GM18505 (cell line): ENCODE data around the gene TMEM191C.
A peak's percentile ranks its signal among the peaks of the same experiment; 100 is the strongest.
"Not testable (repeated sequence)": the region's sequence is repeated elsewhere in the genome, so short reads cannot be mapped to it uniquely, and the experiment has no call there.

ENCODE experiments used
- ATAC-seq: cut with Tn5 transposase; IDR thresholded peaks from one replicate; pipeline ENCODE4 v1.9.1; 2021; ENCODE audit not compliant: unreplicated experiment

The TMEM191C gene

DNA sequence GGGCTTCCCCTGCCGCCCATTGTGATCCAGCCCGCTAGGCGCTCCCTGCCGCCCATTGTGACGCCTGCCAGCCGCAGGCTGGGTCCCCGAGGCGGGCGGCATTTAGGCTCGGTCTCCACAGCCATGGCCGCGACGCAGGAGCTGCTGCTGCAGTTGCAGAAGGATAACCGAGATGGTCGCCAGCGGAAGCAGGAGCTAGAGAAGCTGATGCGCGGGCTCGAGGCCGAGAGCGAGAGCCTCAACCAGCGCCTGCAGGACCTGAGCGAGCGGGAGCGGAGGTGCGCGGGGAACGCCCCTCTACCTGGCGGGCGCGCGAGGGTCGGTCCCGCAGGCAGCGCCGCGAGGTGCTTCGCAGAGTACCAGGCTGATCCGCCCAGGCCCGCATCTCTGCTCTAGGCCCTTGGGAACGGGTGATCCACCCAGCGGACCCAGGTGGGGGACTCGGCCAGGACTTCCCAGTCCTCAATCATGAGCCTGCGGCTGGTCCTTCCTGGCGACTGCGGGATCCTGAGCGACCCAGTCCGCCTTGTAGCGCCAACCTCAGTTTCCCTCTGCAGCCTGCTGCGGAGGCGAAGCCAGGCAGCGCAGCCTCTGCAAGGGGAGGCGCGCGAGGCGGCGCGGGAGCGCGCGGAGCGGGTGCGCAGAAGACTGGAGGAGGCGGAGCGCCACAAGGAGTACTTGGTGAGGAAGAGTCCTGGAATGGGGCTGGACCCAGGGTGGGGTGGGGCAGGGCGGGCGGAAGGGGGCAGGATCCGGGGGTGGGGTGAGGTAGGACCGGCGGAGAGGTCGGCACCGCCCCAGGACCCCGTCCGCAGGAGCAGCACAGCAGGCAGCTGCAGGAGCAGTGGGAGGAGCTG, at the start of gene TMEM191C:
TMEM191C (plus strand) TSS at position 51 of the 857 bp plus-strand sequence; CDS start at position 124, 73 bp downstream.
- ATAC-seq: peak; percentile 5

DNA sequence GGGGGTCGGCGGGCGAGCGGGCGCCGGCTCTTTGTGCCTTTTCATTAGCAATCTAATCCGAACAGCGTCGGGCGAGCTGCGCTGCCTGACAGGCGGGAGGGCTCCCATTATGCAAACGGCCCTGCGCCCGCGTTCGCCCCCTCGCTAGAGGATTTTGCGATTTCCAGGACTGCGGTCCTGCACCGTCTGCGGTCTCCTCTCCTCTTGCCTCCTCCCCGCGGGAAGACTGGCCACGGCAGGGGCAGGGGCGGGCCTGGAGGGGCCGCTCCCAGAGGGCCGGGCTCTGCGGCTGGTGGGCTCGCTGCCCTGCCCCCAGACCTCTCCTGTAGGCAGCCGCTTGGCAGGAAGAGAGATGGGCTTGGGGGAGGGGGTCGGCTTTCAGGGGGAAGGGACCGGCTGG, 49.3 kb upstream of the TMEM191C start:
- ATAC-seq: peak; percentile 24

DNA sequence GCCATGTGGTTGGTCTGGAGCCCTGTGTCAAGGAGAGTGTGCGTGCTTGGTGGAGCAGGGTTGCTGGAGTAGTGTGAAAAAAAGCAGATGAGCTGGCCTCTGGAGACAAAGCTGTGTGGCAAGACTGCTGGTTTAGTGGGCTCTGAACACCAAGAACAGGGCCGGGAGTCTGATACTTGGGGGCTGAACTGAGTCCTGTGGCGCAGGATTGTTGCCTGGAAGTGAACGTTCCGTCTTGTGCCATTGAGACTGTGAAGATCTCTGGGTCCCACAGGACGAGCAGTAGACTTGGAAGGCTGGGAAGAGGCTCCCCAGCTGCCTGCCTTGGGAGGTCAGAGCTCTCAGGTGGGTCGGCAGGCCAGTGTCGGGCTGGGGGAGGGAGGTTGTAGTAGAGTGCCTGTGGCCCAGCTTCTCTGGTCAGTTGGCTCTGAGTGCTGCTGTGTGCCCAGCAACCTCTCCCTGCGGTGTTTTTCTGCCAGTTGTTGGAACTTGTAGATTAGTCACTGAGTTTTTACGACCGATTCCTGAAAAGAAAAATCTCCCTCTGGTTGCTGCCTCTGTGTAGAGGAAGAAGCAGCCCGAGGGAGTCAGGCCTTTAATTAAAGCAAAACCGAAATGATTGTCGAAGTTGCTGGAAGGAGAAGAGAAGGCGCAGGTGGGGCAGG, 48.1 kb upstream of the TMEM191C start:
- not testable (repeated sequence) for ATAC-seq

DNA sequence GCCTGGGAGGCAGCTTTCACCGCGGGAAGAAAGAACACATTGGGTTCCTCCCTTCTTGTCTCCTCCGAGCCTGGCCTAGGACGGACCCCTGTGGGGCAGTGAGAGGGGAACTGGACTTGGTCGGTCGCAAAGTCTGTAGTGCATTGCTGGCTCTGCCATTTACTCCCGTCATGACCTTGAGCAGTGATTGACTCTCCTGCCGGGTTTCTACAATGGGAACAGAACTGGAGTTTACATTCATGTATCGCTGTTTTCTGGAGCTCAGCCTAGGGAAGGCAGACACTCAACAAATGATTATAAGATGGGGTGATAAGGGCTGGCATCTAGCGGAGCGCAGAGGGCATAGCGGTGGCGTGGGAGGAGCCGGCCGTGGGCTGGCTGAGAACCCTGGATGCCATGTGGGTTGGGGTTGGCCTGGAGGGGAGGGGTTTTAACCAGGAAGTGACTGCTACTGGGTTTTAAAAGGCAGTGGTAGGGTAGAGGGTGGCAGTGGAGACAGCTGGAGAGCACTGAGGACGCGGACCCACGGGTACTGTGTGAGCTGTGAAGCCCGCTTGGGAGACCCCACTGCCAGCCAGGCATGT, 46.9 kb upstream of the TMEM191C start:
- ATAC-seq: not testable (repeated sequence)

DNA sequence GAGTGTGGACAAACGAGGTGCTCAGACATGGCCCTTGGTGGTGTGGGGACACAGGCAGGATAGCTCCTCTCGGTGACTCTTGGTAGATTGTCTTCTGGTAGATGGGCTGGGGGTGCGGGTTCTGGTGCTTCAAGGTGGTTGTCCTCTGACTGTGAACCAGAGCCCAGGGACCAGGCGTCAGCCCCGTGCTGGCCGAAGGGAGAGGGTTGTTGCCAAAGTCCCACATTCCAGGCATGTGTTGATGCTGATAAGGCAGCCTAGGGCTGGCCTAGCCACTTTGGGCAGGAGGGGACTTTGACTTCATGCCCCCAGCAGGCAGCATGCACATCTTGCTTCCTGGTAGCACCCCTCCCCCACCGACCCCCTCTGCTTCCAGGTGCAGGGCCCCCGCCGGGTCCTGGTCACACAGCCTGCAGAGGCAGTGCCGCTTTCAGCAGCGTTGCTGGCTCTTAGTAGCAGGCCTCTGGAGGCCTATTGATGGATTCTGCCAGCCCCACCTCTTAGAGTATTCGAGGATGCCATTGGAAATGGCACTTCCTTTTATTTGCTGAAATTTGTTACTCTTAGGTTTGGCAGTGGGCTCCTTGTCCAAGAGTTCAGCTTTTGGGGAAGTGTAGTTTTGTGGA, 43.0 kb upstream of the TMEM191C start:
- ATAC-seq: not testable (repeated sequence)

DNA sequence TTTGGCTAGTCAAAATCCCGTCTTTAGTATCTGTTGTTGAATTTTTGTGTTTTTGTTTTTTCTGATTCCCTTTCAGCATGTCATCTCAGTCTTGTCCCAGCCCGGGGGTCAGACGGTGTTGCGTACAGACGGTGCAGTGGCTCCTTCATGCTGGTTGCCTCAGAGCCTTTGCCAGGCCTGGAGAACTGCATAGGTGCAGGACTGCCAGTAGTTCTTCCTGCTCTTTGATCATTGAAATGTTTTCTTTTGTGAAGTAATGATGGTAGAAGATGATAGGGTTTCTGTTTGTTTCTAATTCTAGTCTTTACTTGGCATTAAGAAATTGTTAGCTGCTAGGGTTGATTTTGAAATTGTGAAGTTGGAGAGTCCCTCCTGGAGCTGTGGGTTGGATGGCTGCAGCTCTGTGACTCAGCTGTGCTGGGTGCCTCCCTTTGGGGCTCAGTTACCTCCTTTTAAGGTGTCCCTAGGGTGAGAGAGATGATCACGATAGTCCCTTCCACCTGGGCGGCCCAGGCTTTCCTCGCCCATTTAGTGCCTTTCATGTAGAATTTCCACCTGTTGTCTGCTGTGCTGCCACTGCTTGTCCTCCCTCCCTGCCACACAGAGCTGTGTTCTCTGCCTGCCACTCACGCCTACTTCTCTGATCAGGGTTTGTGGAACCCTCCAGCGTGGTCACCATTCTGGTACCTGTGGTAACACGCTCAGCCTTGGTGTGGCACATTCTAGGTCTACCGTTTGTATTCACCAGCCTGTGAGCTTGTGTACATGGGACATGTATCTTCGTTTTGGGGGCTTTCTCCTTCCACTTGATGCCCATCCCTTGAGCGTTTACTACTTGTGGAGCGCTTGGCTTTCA, 32.6 kb upstream of the TMEM191C start:
- ATAC-seq: not testable (repeated sequence)

DNA sequence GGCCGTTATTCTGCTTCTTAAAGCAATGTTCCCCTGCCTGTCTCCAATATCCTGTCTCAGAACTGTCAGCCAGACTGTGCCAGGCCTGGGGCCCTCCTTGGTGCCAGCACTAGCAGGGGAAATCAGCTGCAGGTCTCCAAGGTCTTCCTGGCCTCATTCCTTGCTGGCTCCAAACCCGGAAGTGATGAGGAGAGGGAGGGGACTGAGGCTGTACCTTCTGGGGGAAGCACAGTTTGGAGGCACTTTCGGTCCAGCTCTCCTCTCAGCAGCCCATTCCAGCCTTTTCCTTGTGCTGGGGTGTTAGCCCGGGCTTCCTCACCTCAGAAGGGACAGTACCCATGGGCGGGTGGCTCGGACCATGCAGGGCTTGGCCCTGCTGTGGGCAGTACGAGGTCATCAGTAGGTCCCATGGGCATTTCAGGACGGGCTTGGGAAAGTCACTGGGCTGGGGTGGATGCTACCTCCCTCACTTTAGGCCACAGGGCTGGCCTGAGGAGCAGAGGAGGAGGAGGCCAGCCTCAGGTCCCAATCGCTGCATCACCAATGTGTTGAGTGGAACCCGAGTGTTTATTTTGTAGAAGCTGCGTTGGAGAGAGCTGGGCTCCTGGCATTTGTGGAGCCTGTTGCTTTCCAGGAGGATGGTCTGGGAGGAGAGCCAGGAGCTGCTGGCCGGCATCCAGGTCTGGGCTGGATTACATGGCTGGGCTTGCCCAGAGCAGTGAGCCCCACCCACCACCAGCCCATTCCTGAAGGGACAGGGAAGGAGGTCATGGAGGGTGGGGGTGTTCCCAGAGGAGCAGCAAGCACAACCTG, 31.0 kb upstream of the TMEM191C start:
- ATAC-seq: not testable (repeated sequence)

DNA sequence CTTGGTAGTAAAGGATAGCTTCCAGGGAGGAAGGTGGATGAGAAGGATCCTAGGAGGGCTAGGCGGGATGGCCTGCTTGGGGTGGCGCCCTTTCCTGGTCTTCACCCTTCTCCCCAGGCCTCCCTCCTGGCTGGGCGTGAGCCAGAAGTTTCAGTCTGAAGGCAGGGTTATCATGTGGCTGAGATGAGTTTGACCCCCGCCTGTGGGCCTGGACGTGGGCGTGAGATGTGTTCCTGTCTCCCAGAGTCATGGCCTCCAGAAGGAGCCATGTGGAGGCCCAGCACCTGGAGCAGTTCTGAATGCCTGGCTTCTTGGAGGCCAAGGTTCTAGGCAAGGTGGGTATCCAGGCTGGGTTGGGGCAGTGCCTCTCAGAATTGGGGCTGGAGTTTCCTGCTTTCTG, 29.2 kb upstream of the TMEM191C start:
- ATAC-seq: not testable (repeated sequence)

DNA sequence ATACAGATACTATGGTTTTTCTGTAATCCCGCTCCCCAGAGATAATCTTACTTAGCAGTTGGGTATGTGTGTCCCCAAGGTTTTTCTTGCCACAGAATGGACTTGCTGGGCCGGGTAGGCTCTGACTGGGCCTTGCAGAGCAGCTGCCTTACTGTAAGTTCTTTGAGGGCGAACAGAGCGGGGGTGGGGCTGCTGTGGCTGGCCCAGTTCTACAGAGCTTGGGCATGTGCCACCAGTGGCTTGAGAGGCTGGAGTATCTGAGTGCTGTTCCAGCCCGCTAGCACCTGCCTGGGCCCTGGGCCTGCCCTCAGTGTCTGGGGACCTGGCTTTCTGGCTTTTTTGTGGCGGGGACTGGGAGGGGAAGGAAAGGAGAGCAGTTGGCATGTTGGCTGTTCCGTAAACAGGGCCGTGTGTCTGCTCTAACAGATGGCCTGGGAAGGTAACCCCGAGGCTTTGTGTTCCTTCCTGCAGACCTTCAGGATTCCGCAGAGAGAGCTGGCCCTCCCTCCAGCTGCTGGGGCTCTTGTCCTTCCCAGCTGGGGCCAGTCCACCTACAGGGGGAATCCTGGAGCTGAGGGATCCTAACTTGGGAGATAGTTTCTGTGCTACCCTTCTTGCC, 27.1 kb upstream of the TMEM191C start:
- ATAC-seq: not testable (repeated sequence)

DNA sequence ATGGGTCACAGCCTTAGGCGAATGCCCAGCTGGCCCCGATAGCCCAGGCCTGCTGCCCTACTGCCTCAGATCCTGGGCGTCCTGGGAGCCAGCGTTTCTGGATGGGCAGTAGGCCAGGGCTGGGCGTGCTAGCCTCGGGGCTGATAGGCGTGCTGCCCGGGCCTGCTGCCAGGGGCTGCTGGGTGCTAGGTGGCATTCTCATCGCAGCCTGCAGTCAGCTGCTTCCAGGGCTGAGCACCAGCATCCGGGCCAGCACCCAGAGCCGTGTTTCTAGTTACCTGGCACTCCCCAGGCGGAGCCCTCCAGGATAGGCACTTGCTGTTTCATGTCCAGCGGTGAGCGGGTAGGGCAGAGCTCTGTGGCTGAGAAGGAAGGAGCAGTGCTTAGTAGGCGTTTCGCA, 26.5 kb upstream of the TMEM191C start:
- not testable (repeated sequence) for ATAC-seq

DNA sequence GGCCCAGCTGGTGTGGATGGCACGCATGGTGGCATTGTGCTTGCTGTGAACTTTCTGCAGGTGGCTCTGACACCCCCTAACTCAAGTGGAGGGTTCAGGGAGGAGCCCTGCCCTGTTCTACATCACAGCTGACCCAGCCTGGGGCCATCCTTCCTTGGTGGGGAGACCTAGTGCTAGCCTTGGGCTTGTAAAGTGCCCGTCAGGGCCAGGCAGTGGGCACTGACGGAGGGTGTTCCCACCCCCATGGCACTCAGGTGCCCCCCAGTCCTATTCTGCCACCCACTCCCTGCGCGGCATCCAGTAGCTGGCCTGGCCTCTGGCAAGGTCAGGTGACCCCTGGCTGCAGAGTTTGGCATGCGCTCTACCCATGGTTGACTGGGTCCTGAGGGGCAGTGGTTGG, 26.0 kb upstream of the TMEM191C start:
- not testable (repeated sequence) for ATAC-seq

DNA sequence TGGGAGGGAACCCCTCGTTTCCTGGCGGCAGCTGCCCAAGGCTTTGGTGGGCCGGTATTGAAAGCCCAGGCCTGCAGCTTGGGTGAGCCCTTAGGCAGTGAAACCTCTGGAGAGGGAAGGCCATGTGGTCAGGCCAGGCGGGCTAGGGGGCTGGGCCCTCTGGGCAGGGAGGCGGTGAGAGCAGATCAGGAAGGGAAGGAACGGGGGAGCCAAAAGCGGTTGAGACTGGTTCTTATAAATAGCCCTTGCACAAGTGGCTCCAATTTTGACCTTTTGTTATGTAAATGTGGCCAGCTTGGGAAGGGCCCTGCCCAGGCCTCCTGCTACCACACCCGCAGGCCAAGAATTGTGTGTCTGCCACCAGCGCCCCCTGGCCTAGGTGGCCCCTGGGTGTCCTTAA, 25.1 kb upstream of the TMEM191C start:
- ATAC-seq: not testable (repeated sequence)

DNA sequence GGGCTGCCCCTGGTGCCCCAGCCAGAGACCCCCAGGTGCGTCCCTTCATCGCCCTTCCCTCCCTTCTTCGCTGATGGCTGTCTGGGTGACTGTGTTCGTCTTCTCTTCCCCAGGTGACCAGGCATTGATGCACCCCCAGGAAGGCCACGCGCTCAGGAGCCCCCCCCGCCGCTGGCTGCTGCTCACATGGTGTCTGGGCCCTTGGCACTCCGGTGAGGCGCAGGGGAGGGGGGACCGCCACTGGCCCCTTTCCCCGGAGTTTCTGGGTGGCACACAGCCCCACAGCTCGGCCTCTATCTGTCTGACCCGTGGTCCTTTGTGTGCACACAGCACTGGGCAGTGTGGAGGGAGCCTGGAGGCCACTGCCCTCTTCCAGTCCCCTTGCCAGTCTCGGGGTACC, 24.5 kb upstream of the TMEM191C start:
- ATAC-seq: not testable (repeated sequence)
